HG03045 (cell line): ENCODE results near the gene TAS2R50.
"Not testable (repeated sequence)": the region's sequence is repeated elsewhere in the genome, so short reads cannot be mapped to it uniquely, and the experiment has no call there.

Experiments
- ATAC-seq: cut with Tn5 transposase; IDR thresholded peaks from one replicate; pipeline ENCODE4 v1.9.1; 2021; ENCODE audit warnings: mild to moderate bottlenecking, moderate library complexity; ENCODE audit not compliant: unreplicated experiment

The TAS2R50 gene, protein sequence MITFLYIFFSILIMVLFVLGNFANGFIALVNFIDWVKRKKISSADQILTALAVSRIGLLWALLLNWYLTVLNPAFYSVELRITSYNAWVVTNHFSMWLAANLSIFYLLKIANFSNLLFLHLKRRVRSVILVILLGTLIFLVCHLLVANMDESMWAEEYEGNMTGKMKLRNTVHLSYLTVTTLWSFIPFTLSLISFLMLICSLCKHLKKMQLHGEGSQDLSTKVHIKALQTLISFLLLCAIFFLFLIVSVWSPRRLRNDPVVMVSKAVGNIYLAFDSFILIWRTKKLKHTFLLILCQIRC

DNA sequence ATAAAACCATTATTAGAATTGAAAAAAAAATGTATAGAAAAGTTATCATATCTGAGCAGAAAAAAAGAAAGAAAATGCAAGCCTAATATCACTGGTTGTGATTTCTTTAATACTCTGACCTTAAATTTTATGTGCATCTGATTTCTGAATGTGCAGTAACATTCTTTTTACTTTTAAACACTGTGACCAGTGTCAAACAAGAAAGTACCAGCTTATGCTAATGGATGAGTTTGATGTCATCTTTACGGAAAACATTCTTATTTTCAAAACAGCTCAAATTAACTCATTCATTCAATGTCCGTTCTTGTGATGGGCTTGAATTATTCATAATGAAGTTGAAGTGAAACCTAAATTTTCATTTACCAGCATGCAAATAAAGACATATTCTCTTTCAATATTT, at the start of gene TAS2R50:
Gene TAS2R50 (minus strand): TSS at position 101 of the 400 bp plus-strand sequence. CDS start 52 bp downstream, at position 49.
- no peak for ATAC-seq

DNA sequence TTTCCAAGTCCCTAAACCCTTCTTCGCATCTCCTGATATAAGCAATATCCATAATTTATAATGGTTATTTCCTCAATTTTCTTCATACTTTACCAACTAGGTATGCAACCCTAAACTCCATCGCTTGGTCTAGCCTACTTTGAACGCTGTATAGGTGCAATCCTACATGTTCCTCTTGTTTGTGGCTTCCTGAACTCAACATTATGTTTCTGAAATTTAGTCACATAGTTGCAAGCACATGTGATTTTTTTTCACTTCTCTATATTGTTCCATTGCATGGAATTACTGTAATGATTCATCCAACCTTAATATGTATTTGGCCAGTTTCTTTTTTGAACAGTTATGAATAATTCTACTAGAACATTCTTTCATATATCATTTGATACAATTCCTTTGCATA, 47.2 kb upstream of the TAS2R50 start:
- ATAC-seq: not testable (repeated sequence)

DNA sequence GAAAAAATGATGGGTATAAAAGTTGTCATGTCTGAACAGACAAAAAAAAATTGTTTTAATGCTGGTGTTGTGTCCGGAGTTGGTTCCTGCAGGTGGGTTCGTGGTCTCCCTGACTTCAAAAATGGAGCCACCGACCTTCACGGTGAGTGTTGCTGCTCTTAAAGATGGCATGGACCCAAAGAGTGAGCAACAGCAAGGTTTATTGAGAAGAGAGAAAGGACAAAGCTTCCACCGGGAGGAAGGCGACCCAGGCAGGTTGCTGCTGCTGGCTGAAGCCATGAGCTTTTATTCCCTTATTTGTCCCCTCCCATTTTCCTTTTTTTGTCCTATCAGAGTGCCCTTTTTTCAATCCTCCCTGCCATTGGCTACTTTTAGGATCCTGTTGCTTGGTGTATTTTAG, 44.6 kb upstream of the TAS2R50 start, which contains the start of gene TAS2R31:
Gene TAS2R31 (minus strand): TSS at position 101 of the 400 bp plus-strand sequence. CDS start 72 bp downstream, at position 29.
- ATAC-seq: no peak

DNA sequence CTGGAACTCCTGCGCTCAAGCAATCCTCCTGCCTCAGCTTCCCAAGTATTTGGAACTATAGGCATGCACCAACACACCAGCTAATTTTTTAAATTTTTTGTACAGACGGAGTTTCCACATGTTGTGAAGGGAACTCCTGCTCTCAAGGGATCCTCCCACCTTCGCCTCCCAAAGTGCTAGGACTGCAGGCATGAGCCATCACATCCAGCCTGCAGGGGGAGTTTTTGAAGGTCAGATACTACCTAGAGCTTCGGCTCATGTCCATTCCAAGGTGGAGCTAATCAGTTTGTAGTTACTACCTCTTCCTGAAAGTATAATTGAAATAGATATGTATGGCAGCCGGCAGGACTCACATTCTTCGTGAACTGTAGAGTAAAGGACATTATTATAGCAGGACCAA, 39.4 kb upstream of the TAS2R50 start:
- no peak for ATAC-seq

DNA sequence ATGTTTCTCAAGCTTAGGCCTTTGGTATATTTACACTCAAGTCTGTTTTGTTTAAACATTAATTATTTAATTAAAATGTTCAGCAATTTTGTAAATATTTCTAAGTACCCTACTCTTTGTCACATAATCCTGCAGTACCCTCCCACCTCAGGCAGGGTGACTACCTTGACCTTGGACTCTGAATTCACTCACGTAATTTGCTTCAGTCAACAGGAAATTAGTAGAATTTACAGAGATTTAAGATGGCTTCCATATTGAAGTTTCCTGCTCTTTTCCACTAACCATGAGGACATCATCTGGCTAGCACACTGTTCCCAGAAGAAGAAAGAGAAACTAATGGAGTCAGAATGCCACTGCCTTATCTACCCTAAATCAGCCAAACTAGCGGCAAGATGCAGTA, 36.7 kb upstream of the TAS2R50 start:
- ATAC-seq: no peak

DNA sequence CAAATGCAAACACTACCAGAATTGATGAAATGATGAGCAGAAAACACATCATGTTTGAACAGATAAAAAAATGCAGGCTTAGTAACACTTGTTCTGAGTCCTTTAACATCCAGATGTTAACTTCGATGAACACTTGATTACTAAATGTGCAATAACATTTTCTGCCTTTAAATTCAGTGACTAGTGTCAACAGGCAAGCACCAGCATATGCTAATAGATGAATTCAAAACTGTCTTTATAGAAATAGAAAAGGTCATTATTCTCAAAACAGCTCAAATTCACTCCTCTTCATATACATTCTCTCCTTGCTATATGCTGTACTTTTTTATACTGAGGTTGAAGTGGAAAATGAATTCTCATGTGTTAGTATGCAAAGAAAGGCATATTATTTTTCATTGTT, 35.8 kb upstream of the TAS2R50 start, which contains the start of gene TAS2R19:
Gene TAS2R19 (minus strand): TSS at position 101 of the 400 bp plus-strand sequence. CDS start 49 bp downstream, at position 52.
- ATAC-seq: no peak

DNA sequence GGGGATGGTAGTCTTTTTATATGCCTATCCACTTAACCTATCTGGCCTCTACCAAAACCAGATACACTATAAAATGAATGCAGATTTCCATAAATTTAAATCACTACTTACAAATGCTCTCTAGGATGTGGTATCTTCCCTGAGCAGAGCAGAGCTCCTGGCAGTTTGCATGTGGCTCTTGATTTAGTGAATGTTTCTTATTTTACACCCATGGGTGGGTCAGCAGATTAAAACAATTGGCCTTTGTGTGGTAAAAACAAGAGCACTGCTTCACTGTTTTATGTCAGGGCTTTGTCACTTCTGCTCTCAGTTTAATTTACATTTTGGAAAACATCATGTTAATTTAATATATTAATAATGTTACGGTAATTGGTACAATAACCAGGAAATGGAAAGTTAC, 30.2 kb upstream of the TAS2R50 start:
- no peak for ATAC-seq

DNA sequence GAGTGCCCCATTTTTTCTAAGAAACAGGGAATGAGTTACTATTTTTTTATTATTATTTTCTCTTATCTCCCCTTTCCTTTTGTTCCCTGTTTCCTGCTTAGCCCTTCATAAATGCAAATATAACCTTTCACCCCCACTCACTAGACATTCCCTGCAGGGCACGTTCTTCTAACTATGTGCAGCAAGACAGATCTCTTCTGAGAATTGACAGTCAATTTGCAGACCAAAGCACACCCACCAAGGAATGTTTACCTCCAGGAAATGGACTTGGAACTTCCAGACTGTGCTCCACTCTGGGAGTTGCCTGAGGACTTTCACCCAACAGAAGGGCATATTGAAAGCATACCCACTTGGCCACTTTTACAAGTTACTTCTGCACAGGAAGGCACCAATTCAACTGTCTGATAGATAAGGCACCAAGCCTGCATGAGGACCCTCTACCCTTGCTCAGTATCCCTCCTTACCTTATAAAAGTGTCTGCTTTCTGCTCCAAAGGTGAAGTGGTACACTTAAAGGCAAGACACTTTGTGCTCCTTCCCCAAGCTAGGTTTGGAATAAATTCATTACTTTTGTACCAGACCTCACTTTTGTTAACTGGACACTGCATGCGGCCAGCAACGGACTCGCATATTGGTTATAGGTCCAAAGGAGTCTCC, 29.2 kb upstream of the TAS2R50 start:
- no peak for ATAC-seq

DNA sequence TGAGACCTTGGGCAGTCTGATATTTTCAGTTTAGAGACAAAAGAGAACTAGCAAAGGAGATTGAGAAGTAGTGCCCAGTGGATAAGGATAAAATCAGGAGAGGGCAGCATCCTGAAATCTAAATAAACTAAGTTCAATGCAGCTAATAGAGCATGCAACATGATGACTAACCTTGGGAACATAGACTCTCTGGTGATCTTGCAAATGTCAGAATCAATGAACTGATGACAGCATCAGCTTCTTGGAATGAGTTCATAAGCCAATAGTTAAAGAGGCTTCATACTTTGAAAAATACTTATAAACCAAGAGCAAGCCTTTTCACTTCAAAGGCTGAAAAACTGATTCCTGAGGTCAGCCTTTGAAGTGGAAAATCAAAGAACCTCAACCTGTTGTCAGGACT, 27.5 kb upstream of the TAS2R50 start:
- ATAC-seq: no peak

DNA sequence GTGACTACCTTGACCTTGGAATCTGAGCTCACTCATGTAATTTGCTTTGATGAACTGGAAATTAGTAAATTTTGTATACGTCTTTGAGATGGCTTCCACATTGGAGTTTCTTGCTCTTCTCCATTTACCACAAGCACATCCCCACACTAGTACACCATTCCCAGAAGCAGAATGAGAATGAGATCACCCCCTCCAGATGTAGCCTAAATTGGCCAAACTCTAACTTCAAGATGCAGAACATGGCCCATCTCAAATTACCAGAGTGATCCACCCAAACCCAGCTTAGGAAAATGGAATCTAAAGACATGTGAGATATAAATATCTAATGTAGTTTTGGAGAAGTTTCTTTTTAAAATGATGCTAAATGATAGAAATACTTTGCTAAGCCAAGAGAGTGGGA, 20.9 kb upstream of the TAS2R50 start:
- ATAC-seq: no peak

DNA sequence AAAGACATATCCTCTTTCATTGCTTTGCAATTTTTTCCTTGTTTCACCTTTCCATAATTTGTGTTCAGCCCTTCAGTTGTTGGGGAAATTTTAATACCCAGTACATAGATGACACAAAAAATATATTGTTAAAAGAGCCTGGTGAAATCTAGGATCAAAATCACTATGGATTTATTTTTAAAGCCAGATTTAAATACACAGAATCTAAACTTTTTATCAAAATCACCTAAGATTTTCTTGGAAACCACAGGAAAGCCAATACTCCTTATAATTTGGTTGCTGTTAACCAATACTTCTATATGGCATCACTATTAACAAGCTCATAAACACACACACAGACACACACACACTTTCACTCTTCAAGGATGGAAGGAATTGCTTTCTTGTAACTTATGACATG, 11.5 kb upstream of the TAS2R50 start, which contains the start of gene TAS2R20:
Gene TAS2R20 (minus strand): TSS at position 101 of the 400 bp plus-strand sequence. CDS start 429 bp downstream, outside the sequence.
- ATAC-seq: no peak

DNA sequence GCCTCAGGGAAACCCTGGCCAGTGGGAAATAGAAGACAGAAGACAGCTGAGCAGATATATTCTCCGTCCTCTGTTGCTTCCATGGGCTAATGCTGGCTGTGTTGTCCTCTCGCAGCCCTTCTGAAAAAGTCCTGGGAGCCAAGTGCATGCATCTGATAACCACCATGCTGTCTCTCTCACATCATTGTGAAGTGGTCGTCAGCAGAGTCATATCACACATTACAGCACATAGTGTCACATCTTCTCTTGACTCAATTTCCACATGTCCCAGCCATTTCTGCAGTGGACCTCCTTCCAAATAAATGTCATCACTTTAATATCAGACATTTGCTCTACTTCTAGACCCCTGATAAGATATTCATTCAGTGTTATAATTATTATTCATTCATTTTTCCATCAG, 7.6 kb upstream of the TAS2R50 start:
- no peak for ATAC-seq

DNA sequence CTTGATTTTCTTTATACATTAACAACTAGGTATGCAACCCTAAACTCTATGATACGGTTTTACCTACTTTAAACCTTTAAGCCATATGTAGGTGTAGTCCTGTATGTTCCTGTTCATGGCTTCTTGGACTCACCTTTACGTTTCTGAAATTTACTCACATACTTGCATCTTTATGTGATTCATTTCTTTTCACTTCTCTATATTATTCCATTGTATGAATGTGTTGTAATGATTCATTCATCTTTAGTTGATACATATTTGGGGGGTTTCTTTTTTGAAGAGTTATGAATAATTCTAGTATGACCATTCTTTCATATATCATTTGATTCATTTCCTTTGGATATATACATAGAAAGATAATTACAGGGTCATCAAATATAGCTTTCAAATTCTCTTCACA, 2.4 kb upstream of the TAS2R50 start:
- ATAC-seq: no peak

DNA sequence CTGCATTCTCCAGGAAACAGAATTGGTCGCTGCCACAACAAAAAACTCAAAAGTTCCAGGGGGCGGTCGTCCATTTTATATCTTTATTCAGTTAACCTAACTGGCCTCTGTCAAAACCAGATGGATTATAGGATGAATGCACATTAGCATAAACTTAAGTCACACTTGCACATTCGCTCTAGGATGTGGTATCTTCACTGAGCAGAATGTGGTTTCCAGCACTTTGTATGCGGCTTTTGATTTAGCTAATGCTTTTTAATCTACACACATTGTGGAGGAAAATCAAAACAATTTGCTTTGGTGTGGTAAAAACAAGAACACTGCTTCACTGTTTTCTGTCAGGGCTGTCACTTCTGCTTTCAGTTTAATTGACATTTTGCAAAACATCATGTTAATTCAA, 4.5 kb downstream of the TAS2R50 start:
- no peak for ATAC-seq

DNA sequence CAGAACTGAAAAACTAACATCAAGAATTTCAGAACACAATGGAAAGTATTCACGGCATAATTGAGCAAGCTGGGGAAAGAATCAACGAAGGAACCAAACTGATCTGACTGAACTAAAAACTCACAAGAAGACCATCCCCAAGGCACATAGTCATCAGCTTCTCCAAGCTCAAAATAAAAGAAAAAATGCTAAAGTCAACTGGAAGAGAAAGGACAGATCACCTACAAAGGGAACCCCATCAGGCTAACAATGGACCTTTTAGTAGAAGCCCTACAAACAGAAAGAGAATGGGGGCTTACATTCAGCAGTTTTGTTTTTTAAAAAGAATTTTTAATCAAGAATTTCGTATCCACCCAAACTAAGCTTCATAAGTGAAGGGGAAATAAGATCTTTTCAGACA, 11.7 kb downstream of the TAS2R50 start:
- ATAC-seq: no peak

DNA sequence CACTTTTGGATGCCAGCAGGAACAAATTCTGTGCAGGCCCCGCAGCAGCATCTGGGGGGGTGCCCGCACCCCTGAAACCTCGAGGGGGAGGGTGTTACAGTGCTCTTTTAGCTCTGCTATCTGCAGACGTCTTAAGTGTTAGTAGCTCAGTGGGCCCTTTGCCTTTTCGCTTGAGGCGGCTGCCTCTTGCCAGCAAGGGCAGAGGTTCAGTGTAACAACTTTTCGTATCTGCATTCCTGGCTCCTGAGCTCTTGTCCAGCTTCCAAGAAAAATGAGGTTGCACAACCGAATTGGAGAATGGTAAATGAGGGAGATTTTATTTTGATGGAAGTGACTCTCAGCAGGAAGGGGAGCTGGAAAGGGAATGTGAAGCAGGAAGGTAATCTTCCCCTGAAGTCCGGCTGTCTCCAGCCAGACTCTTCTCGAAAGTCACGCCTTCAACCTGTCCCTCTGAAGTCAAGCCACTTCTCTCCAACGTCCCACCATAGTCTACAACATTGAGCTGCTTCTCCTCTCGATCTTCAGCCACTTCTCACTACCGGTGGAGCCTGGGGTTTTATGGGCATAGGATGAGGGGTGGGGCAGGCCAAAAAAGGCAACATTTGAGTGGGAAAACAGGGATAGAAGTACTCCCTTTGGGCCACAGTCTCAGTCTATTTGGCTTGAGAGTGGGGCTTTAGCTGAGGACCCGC, 17.8 kb downstream of the TAS2R50 start:
- no peak for ATAC-seq

DNA sequence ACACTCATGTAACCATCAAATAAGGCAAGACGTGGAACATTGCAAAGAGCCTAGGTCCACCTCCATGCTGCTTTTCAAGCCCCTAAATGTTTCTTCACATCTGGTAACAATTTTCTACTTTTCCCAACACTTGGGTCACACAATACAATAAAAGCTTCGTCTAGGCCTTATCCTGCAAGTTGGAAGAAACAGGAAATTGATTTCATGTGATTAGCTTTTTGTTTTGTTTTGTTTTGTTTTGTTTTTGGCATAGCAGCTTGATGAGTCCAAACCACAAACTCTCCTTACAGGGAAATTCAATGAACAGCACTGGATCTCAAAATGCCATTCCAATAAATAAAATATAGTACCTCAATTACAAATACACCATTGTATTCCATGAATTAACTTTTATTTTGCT, 19.3 kb downstream of the TAS2R50 start:
- ATAC-seq: no peak

DNA sequence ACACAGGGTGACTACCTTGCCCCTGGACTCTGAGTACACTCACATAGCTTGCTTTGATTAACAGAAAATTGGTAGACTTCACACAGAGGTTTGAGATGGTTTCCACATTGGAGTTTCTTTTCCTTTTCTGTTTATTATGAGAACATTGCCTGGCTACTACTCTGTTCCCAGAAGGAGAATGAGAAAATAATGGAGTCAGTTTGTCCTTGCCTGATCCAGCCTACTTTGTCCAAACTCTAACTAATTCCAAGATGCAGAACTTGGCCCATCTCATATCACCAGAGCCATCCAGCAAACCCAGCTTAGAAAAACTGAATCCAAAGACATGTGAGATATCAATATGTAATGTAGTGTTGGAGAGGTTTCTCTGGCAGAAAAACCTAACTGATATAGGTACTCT, 20.4 kb downstream of the TAS2R50 start:
- no peak for ATAC-seq

DNA sequence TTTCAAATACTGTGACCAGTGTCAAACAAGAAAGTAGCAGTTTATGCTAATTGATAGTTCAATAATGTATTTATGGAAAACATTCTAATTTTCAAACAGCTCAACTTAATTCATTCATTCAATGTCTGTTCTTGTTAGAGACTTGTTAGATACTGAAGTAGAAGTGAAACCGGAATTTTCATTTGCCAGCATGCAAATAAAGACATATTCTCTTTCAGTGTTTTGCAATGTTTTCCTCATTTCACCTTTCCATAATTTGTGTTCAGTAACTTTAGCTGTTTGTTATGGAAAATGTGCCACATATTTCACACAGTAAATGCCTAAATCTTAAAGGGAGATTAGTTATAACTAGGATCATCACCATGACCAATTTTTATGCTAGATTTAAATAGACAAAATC, 21.2 kb downstream of the TAS2R50 start:
- ATAC-seq: no peak

DNA sequence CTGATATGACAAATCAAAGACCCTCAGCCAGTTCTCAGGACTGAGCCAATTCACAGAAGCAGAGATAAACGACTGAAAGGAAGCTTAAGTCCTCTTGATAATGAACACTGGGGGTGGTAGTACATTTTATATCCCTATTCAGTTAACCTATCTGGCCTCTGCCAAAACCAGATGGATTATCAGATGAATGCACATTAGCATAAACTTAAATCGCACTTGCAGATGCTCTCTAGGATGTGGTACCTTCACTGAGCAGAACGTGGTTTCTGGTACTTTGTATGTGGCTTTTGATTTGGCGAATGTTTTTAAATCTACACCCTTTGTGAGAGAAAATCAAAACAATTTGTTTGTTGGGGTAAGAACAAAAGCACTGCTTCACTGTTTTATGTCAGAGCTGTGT, 26.5 kb downstream of the TAS2R50 start:
- ATAC-seq: no peak

DNA sequence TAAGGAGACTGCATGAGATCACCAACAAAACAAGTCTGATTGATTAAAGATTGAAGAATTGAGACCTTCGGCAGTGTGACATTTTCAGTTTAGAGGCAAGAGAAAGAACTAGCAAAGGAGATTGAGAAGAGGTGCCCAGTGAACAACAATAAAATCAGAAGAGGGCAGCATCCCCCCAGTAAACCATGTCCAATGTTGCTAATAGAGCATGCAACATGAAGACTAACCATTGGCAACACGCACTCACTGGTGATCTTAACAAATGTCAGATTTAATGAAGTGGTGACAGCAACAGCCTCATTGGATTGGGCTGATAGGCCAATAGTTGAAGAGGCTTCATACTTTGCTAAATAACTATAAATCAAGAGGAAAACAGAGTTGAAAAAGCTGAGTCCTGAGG, 26.9 kb downstream of the TAS2R50 start:
- ATAC-seq: no peak

DNA sequence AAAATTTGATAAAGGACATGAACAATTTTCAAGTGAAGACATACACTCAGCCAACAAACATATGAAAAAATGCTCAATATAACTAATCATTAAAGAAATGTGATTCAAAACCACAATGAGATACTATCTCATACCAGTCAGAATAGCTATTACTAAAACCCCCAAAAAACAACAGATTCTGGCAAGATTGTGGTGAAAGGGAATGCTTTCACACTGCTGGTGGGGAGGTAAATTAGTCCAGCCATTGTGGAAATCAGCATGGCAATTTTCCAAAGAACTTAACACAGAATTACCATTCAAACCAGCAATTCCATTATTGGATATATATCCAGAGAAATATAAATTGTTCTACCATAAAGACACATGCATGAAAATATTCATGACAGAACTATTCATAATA, 29.0 kb downstream of the TAS2R50 start:
- ATAC-seq: no peak
